ENCODE results near the gene SPIRE1. TPM values are rescaled to one million over a fixed set of nuclear protein-coding genes. Genes with fewer than 3 reads are reported as not detected.
"Not testable (repeated sequence)": the region's sequence is repeated elsewhere in the genome, so short reads cannot be mapped to it uniquely, and the experiment has no call there.

SPIRE1 gene
- total RNA-seq, 1 experiment from 2014 or later: 16.6 TPM

- H3K4me2 ChIP-seq (ENCODE audit: insufficient read depth, insufficient read length, low read length); H3K56ac ChIP-seq (ENCODE audit: insufficient read length, low read depth, low read length); H3K23me2 ChIP-seq (ENCODE audit: insufficient read length, low read depth, low read length, poor library complexity, severe bottlenecking); H3K9me3 ChIP-seq (ENCODE audit: control insufficient read depth, low read depth, low read length); H4K8ac ChIP-seq (replicated peaks; ENCODE audit: insufficient read length, low read depth, low read length); H3K27me3 Mint-ChIP-seq (ENCODE audit: low read depth); H2BK120ac ChIP-seq (ENCODE audit: low read depth, low read length, poor library complexity, severe bottlenecking); H3K79me1 ChIP-seq (ENCODE audit: insufficient read depth, low read depth, low read length, poor library complexity, severe bottlenecking); H4K91ac ChIP-seq (ENCODE audit: insufficient read length, low read depth, low read length); H3K27ac ChIP-seq (ENCODE audit: insufficient read length, low read depth, low read length); H2AK5ac ChIP-seq (ENCODE audit: insufficient read length, low read length); H3K4me3 Mint-ChIP-seq; H2BK5ac ChIP-seq (ENCODE audit: insufficient read length, low read length); H3K4me1 ChIP-seq (ENCODE audit: insufficient read depth, low read length); H2BK15ac ChIP-seq (ENCODE audit: low read depth, low read length); H3K9ac ChIP-seq (ENCODE audit: extremely low read depth, insufficient read length, low read length); H3K18ac ChIP-seq (ENCODE audit: insufficient read length, low read depth, low read length); H3K79me2 ChIP-seq (ENCODE audit: insufficient read depth, low read length); H2BK12ac ChIP-seq (ENCODE audit: insufficient read length, low read depth, low read length); H2AFZ ChIP-seq (ENCODE audit: low read length); DNase-seq; H3K14ac ChIP-seq (ENCODE audit: insufficient read depth, low read length); H3K23ac ChIP-seq (ENCODE audit: insufficient read length, low read depth, low read length); H3K27me3 ChIP-seq (ENCODE audit: insufficient read depth, low read length); H2BK20ac ChIP-seq (ENCODE audit: low read depth, low read length, poor library complexity, severe bottlenecking); H3K4ac ChIP-seq (ENCODE audit: low read depth, low read length); H4K5ac ChIP-seq (ENCODE audit: insufficient read length, low read depth, low read length); H3T11ph ChIP-seq (ENCODE audit: low read length); H4K20me1 ChIP-seq (ENCODE audit: control insufficient read depth, insufficient read depth, insufficient read length): not testable (repeated sequence)
- Mint-ChIP-seq H3K4me1 (peaks cover 4 to 12% of the 10 kb centered on the region in 2 experiments), H3K36me3 (ENCODE audit: insufficient read depth in 1 of 3, low read depth in 3 of 3) (peaks cover 32 to 44% (median 33%) of the 10 kb centered on the region in 3 experiments), H3K27ac (peak overlapping the region in 2 of 3 experiments; percentile 41 to 84; a peak in 3 of 7 replicates), H3K9me3 (peaks cover 36 to 43% of the 10 kb centered on the region in 2 experiments)
- WGBS (ENCODE audit: extremely low coverage, insufficient read length, low lambda C conversion rate): no CpG with 5 or more reads among the region's 13 CpGs
Observed at GRCh38 chr18:12551466-12551865, 106.4 kb downstream of the SPIRE1 start.

All from H9 (cell line).